Epithelial cell of proximal tubule (primary cell): Measurements from ENCODE around the gene CCDC136. TPM values are rescaled to one million over a fixed set of nuclear protein-coding genes. Genes with fewer than 3 reads are reported as not detected.

ENCODE experiments used
- DNase-seq: peaks from one replicate; pipeline ENCODE4 v3.0.0-alpha.2; 2011; ENCODE audit warnings: low read depth
- H3K4me3 ChIP-seq: 2 replicates; pipeline ENCODE4 v1.5.1; 2011; ENCODE audit warnings: low read depth, mild to moderate bottlenecking, low read length
- total RNA-seq: library from RNA; depleted of rRNA; stranded (reverse); fragments of >200 nt; gene quantifications from 2 replicates; pipeline ENCODE4 v1.2.3, GENCODE V29; 2015
- TF ChIP-seq, protein P1 (sequence below): conservative IDR thresholded peaks from 2 replicates; pipeline ENCODE4 v1.5.1; 2012; ENCODE audit warnings: low read depth, mild to moderate bottlenecking, low read length

CCDC136 gene
- total RNA-seq, 1 donor from 2014 or later = 2.0 TPM

DNA sequence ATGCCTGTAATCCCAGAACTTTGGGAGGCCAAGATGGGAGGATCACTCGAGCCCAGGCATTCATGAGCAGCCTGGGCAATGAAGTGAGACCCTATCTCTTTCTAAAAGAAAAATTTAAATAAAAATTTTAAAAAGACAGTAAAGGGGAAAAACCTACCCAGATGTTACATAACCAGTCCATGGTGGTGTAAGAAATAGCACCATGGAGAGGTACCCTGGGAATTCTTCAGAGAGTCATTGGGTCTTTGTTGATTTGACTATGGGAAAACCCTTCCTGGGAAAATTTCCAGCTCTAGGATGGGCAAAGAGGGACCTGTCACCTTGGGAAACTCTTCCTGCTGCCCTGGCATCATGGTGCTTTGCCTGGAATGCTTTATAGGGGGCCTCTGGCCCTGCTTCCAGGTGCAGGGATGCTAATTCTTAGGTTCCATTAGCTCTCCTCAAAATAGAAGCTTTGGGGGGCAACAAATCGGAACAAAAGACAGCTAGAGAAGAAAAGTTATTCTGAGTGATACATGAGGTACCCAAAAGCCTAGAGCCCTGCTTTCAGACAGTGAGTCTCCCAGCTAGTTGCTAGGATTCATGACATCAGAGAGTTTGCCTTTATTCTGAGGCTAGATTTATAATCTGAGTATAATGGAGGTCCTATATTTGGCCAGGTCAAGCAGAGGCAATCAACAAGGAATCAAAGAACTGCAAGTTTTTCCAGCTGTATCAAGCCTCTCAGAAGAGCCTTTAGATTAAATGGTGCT is 10.1 kb downstream of the CCDC136 start:
- H3K4me3 ChIP-seq = no peak overlapping the region
- no peak for DNase-seq
- TF ChIP-seq, protein P1, sequence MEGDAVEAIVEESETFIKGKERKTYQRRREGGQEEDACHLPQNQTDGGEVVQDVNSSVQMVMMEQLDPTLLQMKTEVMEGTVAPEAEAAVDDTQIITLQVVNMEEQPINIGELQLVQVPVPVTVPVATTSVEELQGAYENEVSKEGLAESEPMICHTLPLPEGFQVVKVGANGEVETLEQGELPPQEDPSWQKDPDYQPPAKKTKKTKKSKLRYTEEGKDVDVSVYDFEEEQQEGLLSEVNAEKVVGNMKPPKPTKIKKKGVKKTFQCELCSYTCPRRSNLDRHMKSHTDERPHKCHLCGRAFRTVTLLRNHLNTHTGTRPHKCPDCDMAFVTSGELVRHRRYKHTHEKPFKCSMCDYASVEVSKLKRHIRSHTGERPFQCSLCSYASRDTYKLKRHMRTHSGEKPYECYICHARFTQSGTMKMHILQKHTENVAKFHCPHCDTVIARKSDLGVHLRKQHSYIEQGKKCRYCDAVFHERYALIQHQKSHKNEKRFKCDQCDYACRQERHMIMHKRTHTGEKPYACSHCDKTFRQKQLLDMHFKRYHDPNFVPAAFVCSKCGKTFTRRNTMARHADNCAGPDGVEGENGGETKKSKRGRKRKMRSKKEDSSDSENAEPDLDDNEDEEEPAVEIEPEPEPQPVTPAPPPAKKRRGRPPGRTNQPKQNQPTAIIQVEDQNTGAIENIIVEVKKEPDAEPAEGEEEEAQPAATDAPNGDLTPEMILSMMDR = no peak

GRCh38 chr7:128804484-128804883 is 12.7 kb downstream of the CCDC136 start:
- no peak overlapping the region for H3K4me3 ChIP-seq
- TF ChIP-seq, protein P1 = no peak
- no peak for DNase-seq

DNA sequence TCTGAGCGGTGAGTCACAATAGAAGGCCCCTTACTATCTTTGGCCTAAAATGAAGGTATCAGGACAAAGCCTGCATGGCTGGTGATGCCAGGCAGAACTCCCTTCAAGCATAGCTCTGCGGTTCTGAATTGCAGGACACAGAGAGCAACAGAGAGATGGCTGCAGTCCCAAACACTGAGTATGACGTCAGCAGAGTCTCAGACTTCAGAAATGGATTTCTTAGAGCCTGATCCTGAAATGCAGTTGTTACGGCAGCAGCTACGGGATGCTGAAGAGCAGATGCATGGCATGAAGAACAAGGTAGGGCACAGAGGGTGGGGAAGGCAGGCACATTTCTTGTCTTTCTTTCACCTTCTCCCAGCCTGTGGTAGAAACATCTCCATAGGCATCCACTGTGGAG is 13.5 kb downstream of the CCDC136 start:
- TF ChIP-seq, protein P1 = no peak
- no peak for DNase-seq
- no peak overlapping the region for H3K4me3 ChIP-seq

GRCh38 chr7:128807191-128807590 is 15.4 kb downstream of the CCDC136 start:
- DNase-seq = no peak
- TF ChIP-seq, protein P1 = no peak
- H3K4me3 ChIP-seq = no peak overlapping the region

- TF ChIP-seq, protein P1 = no peak
- H3K4me3 ChIP-seq = no peak overlapping the region
- no peak for DNase-seq
Observed at GRCh38 chr7:128809363-128809762, 17.6 kb downstream of the CCDC136 start.

GRCh38 chr7:128810473-128810872 is 18.7 kb downstream of the CCDC136 start:
- no peak for DNase-seq
- no peak overlapping the region for H3K4me3 ChIP-seq
- TF ChIP-seq, protein P1 = no peak

DNA sequence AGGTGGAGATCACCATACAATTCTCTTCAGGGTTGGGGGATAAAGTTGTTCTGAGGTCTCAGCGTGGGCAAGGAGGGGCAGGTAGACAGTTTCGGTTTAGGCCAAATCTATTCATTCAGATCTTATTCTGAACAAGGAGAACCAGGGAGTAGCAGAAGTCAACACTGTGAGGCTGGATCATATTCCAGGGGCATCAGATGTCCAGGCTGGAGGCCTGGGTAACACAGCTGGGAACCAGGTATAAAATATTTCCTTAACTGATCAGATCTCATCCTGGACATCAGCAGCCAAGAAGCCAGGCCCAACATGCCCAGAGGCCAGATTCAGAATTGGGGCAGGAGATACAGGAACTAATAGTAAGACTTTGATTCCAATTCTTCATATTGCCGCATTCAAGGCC is 19.2 kb downstream of the CCDC136 start:
- TF ChIP-seq, protein P1 = no peak
- no peak overlapping the region for H3K4me3 ChIP-seq
- DNase-seq = no peak
